Measurements from ENCODE around the gene NPPC.

GRCh38 chr2:231920795-231921194 lies 5.4 kb downstream of the NPPC start:
- TF ChIP-seq CTCF (IDR thresholded peaks at IDR 0.05) (no peak), POLR2A (IDR thresholded peaks at IDR 0.05) (no peak)
